ENCODE measurements around the gene AP3D1.

- TF ChIP-seq CTCF (conservative IDR thresholded peaks at IDR 0.05) (no peak), EZH2 (IDR thresholded peaks at IDR 0.05; ENCODE audit: low read depth) (no peak)
These were observed 38.6 kb downstream of the AP3D1 start for GRCh38 chr19:2112516-2113320.

Measured in PC-9 (cell line).